ENCODE measurements around the gene ITPK1.

Gene ITPK1

DNA sequence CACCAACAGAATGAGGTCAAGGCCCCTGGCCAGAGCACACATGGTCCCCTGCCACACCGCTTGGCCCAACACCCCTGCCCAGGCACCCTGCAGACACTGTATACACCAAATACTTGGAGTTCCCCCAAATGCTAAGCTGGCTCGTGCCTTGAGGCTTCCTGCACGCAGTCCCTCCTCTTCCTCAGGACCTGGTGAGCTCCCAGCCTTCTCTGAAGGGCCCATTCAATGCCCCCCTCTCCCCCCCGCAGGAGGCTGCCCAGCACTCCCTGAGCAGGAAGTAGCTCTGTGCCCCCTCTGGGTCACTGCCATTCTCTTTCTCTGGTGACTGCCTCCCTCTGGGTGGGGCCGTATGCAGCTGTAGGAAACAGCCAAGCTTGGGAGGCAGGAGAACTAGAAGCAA lies 75.3 kb downstream of the ITPK1 start:
- no peak for DNase-seq

DNA sequence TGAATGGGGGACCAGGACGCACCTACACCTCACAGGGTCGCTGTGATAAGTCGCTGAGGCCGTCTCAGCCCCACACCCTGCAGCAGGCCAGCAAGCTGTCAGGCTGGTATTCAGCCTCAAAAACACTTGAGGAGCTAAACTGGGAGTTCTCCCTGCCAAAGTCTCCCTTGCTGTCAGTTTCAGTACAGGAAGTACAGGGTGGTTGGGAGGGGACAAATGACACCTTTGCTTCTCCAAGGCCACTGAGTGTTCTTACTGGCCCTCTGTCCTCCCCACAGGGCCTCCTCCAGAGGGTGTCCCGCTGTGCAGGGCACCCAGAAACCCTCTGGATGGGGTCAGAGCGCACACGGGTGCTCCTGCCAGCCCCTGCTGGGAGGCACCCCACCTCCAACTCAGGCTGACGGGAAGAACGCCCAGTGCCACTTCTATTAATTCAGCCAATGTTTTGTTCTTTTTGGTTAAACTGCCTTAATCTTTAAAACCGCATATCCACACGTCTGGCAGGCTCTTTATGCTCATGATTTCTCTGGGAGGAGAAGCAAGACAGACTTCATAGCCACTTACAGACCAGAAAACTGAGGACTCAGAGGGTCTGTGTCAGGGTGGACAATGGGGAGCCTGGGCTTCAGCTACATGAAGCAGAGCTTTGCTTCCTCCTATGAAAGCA lies 75.9 kb downstream of the ITPK1 start:
- DNase-seq = no peak

DNA sequence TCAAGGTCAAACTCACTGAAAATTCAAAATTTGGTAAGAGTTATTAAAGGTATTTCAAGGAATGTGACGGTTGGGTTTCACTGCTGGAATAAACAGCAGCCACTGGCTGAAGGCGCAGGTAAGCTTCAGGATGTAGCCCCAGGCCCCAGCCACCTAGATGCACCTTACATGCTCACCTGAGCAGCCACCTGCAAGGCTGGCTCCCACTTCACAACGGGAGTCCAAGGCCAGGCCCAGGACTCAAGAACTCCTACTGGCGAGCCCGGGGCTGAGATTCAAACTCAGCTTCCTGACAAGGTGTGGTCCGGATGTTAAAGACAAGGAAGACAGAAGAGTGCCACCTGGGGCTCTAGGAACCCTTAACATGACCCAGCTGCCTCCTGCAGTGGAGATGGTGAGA lies 78.4 kb downstream of the ITPK1 start:
- DNase-seq = no peak

DNA sequence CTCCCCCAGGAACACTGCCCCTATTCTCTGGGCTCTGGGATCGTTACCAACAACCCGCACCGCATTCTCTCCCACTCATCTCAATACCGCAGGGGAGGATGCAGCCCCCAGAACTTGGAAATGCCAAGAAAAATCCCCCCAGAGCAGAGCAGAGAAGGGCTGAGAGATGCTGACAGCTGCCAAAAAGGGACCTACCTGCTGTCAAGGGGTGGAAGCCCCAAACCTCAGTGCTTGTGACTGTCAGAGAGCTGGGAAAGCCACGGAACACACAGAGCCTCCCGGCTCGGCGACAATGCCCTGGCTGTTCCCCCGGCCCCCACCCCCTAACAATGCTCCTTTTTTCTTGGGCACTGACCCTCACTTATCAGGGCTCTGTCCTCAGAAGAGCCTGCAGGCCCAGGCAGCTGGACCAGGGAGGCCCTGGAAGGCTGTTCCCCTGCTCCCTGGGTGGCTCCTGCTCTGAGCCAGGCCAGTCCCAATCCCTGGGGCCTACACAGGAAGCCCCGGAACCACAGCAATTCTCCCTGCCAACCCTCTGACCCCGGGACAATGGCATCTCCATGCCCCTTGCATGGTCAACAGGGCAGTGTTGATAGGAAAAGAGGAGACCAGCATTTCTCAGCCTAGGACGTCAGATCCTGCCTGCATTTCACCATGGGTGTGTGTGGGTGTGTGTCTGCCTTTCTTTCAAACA lies 78.9 kb downstream of the ITPK1 start:
- DNase-seq = no peak

DNA sequence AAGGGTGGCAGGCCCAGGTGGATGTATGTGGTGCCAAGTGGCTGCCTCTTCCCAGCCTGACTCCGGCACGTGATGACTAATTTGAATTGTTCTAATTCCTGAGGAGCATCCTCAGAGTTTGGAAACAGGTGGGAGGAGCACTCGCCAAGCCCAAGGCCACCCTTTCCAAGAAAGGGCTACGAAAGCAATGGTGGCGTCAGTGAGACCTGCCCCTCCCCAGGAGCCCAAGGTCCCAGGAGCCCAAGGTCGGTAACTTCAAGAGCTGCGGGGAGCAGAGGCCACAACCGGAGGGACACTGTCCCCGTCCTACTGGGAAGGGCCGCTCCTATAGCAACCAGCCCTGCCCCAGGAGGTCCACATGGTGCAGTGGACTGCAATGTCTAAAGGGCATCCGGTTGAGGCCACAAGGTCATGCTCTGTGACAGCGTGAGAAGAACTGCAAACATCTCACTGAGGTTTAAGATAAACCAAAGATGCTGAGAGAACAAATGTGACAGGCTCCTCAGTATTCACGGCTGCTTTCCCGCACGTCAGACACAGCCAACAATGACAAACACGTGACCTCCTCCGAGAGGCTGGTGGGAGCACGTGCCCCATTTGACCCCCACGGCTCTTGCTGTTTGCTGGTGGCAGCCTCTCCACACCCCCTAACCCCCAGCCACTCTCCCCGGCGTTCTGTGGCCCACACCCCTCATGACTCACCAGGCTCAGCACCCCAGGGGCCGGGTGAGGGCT lies 79.6 kb downstream of the ITPK1 start:
- DNase-seq = no peak

DNA sequence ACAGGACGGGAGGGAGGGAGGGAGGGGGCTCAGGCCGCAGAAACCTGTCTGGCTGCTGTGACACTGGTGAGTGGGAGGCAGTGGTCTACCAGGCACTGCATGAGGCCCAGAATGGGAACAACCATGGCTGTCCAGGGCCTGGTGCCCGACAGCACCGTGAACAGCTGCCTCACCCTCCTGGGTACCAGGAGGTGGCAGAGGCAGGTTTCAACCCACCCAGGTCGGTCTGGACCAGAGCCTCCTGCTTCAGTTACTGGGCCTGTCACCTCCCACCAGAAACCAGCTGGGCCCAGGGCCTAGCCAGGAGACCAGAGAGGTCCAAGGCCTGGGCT lies 80.2 kb downstream of the ITPK1 start:
- no peak for DNase-seq

DNA sequence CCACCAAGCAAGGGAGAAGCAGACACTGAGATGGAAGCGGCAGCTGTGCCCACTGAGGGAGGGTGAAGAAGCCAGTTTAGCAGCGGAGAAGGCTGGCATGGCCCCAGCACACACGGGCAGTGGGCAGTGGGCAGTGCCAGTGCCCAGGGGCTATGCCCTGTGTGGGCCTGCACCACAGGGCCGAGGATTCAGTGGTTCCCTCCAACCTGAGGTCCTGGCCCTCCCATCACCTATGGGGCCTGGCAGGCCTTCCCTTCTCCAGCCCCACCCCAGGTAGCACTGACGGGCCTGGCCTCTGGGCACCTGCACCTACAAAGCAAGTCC lies 81.1 kb downstream of the ITPK1 start:
- DNase-seq = no peak

DNA sequence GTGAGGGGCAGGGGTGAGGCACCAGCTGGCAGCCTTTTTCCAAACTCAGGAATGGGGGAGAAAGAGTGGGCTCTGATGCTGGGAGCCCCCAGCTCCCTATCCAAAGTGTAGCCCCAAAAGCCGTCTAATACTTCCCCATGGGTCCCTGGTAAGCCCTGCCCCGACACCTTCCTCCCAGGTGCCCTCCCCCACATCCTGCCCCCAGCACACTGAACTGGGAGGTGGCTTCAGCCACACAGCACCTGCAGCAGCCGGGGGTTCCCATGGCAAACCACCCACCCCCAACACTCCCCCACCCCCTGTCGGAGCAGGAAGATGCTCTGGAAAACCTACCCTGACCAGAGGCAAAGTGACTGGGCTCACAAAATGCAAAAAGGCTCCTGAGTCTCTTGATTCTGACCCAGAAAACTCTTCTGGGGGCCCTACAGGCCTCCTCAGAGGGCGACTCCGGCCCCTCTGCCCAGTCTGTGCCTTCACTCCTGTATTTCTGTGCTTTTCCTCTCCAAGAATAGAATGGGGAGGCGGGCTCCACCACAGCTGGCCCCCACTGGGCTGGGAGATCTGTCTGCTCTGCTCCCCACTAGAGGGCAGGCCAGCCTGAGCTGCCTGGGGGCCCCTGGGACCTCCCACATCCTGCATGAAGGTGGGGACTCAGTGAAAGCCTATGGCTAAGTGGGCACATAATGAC lies 81.6 kb downstream of the ITPK1 start:
- no peak for DNase-seq

DNA sequence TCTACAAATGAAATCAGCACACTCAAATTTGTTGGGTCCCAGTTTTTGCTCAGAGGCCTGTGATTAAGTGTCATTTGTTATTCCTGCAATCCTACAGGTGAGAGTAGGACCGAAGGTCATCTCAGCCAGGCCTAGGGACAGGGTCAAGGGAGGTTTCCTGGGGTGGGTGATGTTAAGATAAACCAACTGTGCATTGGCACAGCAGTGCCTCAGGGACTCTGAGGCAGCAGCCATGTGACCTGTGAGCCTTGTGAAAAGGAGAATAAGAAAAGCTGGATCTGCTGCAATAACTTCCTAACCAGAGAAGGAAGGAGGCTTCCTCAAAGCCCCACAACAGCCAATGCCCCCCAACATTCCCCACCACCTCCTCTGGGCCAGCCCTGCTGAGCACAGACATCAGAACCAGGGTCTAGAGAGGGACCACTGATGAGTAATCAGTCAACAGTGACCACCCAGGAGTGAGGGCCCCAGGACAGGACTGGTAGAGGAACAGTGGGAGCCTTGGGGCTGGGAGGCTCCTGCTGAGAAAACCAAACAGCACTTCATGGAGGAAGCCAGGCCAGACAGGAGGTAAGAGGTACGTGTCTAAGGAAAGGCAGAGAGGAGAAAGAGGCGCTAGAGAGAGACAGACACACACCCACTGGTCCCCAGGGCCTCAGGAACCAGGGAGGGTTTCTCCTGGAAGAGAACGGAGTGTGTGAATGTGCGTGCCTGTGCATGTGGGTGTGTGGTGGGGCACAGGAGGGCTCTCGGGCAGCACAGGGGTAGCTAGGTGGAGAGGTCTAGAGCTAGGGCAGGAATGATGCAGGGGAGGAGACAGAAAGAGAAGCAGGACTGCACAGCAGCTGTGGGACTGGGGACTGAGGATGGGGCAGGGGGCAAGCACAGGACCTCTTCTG lies 82.4 kb downstream of the ITPK1 start:
- no peak for DNase-seq

DNA sequence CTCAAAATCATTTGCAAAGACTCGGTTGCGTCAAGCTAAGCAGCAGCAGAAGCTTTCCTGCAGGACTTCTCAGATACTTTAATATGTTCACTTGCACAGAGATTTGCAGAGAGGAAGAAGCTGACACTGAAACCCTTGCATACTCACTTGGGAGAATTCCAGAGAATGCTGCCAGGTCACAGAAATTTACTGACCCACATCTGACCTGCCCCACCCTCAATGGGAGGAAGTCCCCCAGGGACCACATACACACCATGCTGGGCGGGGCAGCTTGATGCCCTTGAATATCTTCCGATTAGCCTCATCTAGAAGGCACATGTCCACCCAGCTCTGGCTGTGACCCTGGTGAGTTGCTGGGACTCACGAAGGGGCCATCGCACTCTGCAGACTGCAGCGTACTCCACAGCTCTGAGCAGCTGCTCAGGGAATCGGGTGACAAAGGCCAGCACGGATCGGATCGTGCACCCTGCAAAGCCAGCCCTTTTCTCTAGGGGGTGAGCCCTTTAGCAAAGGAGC lies 83.2 kb downstream of the ITPK1 start:
- no peak for DNase-seq

DNA sequence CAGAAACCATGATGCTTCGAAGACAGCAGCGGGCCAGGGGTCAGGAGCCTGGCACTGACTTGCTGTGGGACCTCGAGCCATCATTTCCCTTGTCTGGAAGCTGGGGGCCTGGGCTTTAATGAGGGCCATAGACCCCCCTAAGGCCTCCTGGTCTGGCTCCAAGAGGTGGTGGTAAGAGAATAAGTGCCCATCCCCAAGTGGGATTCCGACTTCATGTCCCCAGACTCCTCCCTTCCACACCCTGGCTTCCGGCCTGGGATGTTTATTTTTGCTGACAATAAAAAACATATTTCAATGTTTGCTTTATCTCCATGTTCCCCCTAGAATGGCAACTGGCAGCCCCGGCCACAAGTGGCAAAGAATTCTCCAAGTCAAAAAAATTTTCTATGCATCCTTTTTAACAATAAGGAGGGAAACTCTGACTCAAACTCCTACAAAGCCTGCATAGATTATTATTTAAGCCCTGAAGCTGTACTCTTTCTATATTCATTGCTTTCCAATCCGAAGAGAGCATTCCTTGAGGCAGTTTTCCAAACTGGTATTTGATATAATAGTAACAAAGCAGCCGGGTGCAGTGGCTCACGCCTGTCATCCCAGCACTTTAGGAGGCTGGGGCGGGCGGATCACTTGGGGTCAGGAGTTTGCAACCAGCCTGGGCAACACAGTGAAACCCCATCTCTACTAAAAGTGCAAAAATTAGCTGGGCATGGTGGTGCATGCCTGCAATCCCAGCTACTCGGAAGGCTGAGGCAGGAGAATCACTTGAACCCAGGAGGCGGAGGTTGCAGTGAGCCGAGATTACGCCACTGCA lies 84.0 kb downstream of the ITPK1 start:
- no peak for DNase-seq

DNA sequence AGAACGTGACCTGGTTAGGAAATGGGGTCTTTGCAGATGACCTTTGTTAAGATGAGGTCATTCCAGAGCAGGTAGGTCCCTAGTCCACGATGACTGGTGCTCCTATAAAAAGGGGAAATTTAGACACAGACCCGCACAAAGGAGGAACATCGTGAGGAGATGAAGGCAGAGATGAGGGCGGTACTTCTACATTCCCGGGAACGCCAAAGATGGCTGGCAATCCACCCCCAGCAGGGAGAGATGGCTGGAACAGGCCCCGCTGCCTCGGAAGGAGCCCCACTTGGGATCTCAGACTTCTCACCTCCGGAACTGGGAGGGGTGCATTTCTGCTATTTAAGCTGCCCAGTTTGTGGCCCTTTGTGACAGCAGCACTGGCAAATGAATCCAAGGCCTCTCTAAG lies 85.0 kb downstream of the ITPK1 start:
- DNase-seq = no peak

DNA sequence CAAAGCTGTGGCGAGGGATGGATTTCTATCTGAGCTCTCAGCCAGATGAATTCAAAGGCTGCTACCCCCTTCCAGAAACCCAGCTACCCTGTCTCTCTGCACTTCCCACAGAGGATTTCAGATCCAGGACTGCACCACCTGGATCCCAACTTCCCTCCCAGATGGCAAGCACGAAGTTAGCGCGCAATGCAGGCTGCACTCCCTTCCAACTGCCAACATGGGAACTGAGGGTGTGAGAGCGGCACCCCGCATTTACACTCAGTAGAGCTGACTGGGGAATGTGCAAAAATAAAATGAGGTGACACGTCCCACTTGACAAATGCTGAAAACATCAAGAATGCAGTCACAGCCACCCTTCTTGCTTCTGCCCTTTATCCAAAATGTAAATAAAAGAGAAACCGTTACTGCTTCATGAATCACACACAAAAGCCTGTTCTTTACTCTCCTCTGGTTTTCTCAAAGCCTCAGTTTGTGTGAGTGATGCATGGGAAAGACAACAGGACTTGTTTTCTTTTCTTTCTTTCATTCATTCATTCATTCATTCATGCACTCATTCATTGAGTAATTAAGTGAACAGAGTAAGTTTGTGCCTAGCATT lies 85.7 kb downstream of the ITPK1 start:
- no peak for DNase-seq

DNA sequence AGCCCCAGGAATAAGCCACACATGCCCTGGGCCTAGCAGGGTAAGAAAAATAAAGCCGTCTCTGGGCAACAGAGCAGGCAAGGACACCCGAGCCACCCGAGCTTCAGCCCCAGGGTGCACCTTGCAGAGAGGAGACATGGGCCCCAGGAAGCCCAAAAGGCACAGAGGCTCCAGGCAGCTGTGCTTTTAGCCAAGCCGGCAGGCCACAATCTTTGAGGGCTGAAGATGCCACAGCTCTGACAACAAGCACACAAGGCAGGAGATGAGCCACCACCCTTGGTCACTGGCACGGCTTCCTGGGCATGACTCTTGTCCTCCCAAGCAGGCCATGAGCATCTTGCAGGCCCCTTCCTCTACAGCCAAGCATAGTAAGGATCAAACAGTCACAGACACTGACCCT lies 86.3 kb downstream of the ITPK1 start:
- DNase-seq = no peak

DNA sequence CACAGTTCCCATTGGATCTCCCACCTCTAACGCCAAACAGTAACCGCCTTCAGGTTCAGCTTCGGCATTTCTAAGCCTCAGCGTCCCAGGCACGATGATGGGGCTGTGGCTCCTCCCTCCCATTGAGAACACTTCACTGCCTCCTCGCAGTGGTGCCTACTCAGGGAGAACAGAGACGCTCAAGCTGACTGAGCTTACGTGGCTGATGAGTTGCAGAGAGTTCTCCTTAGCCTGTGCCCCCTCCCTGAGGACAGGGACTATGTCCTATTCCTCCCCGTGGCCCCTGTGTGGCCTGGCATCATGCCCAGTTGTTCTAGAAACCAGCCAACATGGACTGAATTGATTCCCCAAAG lies 87.0 kb downstream of the ITPK1 start:
- no peak for DNase-seq

DNA sequence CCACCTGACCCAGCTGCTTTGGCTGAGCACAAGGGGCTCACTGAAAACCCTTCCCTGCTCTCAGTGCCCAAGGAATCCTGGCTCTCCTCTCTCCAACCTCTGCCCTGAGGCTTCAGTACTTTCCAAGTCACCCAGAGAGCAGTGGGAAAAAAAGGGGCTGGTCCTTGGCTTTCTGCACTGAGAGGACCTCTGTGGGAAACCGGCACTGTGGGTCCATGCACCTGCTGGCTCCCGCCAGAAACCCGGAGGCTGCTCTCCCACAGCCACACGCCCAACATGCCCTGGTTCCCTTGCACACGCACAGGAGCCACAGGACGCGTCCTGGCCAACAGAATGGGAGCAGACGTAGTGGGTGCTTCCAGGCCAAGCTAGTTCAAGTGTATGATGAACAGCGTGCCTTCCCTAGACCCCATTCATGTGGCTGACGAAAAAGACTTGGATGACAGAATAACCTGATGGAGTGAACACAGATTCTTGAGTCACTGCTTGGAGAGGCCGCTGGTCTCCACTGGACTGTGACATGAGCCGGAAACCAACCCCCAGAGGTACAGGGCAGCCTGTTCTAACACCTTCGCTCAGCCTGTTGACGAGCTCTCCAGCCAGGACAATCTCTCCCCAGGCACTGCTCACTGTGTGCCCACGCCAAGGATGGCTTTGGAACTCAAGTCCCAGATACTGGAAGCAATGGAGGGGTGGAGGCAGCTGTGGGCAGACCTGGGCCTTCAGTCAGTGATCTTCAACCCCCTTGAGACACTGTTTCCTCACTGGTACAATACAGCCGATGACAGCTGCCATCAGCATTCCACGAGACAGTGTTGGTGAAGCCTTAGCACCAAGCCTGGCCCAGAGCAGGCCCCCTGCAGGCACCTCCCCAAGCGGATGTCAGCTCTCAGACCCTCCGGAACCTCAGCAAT lies 87.7 kb downstream of the ITPK1 start:
- no peak for DNase-seq

DNA sequence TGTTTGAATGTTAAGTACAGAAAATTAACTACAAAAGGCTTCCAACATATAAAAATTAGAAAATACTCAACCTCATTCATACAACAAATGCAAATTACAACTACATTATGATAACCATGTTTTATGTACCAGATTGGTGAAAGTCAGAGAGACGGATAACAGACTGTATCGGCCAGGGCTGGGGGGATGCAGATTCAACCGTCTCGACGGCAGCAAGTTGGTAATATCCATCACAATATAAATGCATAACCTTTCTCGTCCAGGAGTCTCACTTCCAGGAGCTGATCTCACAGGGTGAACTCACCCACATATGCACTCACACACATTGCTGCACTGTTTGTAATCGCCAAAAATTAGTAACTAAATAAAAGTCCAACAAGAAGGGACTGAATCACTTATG lies 89.4 kb downstream of the ITPK1 start:
- DNase-seq = no peak

DNA sequence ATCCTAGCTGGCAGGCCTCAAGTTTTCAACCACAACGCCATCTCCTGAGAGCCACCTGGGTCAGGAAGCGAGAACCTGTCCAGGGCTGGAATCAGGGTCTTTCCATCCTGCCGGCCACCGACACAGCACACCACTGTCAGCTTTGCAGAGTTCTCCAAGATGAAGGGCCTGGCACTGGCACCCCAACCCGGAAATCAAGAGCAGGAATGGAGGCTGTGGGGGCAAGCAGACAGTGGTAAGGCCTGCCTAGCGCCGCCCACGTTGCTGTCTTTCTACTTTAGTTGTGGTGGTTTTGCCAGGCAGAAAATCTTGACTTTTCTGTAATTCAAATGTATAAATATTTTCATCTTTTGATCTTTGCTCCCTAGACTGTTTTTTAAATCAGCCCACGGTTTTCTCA lies 90.7 kb downstream of the ITPK1 start:
- no peak for DNase-seq

DNA sequence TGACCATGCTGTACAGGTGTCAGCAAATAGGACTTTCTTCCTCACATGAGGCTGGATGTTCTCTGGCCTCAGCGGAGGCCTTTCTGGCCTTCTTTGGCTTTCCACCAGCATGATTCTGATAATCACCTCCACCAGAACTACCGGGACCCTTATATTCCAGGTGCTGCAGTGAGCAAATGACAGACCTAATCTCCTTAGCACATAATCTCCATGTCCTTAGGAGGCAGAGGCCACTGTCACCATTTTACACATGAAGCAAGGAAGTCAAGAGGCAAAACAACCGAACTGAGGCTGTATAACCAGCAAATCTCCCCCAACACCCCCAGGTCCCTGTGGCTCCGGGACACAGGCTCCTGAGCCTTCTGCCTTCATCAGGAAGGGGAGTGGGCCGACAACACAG lies 91.2 kb downstream of the ITPK1 start:
- DNase-seq = no peak

DNA sequence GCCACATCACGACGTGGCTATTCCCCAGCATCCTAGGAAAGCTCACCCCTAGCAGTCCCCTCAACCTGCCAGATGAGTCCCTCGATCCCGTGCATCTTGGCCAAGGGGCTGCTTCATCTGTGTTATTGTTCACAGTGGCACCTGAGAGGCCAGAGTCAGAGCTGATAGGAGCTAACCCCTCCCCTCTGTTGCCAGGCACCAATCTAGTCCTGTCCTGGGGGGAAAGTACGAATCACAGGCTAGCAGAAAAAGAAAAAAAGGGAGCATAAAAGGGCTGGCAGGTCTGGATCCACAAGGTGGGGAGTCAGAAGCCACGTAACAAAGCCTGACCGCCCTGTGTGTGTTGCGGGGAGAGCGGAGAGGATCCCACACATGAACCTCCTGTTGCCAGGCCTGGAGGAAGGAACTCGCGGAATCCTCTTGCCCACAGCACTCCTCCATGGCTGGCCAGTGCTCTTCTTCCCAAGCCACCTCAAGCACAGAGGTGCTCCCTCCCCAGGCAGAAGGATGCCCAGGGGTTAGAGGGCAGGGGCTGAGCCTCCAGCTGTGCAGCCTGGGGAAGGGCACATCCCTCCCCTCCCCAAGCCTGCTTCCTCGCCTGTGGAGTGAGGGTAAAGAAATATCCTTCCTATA lies 91.8 kb downstream of the ITPK1 start:
- DNase-seq = no peak

Data from NCI-H526 (cell line).